GM21528 (cell line): ENCODE results near the gene CDC25C.
"Not testable (repeated sequence)": the region's sequence is repeated elsewhere in the genome, so short reads cannot be mapped to it uniquely, and the experiment has no call there.

ENCODE experiments used
- ATAC-seq: cut with Tn5 transposase; IDR thresholded peaks from one replicate; pipeline ENCODE4 v1.9.1; 2021; ENCODE audit warnings: mild to moderate bottlenecking, moderate library complexity; ENCODE audit not compliant: unreplicated experiment, low FRiP score

Gene CDC25C

GRCh38 chr5:138282920-138283742 lies 48.5 kb downstream of the CDC25C start:
- no peak for ATAC-seq

DNA sequence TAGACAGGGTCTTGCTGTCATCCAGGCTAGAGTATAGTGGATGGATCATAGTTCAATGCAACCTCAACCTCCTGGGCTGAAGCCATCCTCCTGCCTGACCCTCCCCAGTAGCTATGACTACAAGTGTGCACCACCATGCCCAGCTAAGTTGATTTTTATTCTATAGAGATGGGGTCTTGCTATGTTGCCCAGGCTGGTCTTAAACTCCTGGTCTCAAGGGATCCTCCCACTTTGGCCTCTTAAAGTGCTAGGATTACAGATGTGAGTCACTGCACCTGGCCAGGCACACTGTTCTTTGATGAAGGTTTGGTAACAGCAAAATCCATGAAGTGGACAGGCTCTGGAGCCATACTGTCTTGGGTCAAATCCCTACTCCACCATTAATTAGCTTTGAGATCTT lies 50.7 kb downstream of the CDC25C start:
- ATAC-seq, result no peak

GRCh38 chr5:138276402-138277054 lies 55.1 kb downstream of the CDC25C start:
- ATAC-seq, result no peak

DNA sequence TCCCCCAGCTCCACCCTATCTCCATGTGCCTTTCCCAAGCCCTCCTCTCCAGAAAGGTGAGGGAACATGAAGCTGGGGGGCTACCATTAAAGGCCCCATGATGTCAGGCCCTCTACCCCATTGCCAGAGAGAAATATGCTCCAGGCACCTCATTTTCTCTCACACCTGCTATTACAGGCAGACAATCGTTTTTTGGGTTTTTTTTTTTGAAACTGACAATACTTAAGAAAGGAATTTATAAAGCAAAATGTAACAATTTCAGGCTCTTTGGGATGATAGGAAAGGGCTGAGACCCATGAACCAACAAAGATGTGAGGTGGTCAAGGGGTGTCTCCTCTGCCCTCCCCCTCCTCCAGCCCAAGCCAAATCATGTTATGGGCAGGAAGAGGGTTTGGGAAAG lies 55.7 kb downstream of the CDC25C start:
- no peak for ATAC-seq

DNA sequence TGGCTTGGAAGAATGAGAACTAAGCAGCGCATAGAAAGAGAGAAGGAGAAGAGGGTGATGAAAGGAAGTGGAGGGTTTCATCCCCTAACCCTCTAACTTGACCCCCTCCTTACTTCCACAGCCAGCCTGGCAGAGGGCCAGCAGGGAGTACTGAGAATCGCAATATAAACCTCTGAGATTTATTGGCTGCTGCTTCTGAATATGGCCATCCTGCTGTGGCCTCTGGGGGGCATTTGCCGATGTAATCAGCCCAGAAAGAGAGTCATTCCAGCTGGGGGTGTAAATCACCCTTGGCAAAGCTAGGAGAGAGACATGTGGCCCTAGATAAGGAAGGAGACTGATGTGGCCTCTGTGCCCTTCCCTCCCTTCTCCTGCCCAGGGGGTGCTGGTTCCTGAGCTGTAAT lies 56.2 kb downstream of the CDC25C start:
- no peak for ATAC-seq

DNA sequence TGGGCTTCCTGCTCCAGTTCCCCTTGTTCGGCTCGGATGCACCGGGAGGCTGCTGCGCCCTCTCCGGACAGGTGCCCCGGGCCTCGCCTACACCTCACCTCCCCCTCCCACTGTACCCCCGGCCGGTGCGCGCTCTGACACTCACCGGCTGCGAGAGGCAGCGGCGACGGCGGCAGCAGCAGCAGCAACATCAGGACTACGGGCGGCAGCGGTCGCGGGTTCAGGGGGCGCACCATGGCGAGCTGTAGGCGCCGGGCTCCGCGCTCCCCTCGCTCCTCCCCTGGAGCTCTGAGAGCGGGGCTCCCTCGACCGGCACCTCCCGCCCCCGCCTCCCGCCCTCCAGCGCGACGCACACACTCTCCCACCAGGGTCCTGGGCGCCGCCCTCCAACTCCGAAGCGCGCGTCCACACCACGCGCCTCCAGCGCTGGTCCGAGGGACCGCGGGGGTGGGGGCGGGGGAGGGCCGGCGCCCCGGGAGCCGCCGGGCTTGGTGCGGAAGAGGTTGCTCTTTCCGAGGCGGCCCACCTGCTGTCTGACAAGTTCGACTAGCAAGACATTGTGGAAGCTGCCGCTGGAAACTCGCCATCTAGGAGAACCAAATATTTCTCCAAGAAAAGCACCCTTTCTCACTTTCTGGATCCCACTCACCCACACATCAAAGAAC lies 57.3 kb downstream of the CDC25C start, which contains the start of gene GFRA3:
GFRA3 (minus strand) TSS at position 433 of the 665 bp plus-strand sequence; CDS start at position 236, 197 bp downstream.
- ATAC-seq, result no peak

DNA sequence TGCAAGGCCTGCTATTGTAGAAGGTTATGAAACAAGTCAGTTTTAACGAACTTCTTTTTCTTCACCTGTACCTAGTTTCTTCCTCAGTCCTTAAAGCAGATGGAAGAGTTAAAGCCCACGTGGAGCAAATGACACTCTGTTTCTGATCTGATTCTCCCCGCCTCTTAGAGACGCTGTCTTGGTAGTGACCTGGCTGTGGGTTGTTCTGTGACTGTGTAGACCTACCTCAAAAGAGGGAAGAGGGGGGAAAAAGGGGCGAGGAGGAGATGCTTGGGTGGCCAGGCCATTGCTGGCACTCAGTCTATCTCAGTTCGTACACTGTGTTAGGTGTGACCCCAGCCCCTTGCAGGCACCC lies 57.8 kb downstream of the CDC25C start:
- ATAC-seq, result no peak

- ATAC-seq, result no peak
Measured at GRCh38 chr5:138272681-138273080, 58.9 kb downstream of the CDC25C start.

GRCh38 chr5:138271281-138271680 lies 60.3 kb downstream of the CDC25C start:
- no peak for ATAC-seq

DNA sequence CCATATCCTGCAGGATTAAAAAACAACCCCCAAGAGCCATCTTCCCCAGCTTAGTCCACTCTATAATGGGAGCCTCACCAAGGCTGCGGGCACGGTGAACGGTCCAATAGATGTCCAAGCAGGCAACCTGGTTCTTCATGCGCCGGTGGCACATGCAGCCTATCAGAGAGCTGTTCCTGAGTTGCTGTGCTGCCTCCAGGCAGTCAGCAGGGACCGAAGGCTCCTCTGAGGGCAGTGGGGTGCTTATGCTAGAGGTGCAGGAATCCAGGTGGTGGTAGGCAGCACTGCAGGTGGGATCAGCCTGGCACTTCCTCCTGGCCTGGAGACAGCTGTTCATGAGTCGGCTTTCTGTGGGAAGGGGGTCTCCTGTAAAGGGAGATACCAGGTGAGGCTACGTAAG lies 67.4 kb downstream of the CDC25C start:
- no peak for ATAC-seq

DNA sequence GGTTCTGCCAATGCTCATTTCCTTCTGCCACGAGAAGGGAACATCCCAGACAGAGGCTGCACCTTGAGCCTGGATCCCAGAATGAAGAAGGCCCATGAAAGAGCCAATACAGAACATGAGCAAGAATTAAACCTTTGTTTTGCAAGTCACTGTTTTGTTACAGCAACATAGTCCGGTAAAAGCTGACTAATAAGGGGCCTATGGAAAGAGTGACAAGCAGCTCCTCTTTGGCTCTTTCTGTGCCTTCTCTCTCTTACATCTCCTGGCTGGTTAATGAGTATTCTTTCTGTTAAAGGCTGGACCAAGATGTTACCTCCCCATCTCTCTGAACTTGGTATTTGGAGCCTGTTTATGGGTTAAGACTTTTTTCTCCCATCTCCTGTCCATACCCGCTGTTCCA lies 68.0 kb downstream of the CDC25C start:
- ATAC-seq, result no peak

DNA sequence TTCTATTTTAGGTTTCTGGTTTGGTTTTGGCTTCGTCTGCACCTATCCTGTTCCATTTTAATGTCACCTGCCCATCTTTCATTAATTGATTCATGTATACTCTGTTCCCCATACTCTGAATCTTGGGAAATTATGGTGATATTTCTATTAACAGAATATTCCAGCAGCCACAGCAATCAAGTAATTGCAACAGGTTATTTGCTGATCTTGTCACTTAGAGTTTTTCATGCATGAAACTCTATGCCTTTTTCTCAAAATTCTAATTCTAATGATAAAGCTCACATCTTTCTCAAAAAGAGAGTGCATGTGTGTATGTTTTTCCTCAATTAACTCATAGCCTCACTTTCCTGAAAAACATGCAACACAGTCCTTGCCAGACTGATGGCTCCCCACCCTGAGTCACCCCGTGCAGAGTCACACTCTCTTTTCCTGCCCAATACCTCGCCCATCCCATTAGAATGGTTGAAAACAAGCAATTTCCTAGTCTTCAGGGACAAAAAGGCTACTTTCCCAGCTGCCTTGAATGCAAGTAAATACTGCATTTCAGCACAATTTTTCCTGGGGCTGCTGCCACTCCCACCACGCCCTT lies 72.8 kb downstream of the CDC25C start:
- ATAC-seq, result no peak

DNA sequence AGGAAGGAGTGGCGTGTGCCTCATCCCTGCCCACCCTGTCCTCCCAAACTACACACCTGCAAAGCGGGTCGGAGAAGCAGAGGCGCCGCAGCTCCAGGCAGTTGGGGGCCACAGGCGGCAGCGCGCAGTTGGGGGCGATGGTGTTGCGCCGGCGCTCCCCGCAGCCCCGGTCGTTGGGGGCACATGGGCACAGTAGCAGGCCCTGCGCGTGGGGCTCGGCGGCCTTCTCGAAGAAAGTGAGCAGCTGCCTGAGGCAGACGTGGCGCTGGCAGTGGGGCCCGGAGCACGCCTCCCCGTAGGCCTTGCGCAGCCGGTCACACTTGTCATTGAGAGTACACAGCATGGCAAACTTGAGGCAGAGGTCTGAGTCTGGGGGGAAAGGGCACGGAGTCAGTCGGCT lies 74.0 kb downstream of the CDC25C start:
- no peak for ATAC-seq

DNA sequence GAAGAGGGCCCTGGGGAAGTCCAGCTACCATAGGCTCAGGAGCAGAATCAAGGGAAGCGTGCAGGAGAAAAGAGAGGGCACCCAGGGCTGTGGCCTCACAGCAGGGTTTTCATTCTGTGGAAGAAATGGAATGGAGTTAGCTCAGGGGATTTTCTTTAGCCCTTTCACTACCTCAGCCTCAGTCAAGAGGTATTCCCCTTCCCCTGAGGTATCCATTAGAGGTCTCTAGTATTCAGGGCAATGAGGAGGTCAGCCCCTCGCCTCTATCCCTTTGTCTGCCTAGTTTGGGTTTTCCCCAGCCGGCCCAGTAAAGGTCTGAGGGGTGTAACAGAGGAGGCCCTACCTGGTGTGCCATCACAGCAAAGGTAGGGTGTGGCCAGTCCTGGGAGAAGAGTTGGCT lies 78.7 kb downstream of the CDC25C start:
- no peak for ATAC-seq

GRCh38 chr5:138247800-138248199 lies 83.8 kb downstream of the CDC25C start:
- ATAC-seq, result not testable (repeated sequence)

- no peak for ATAC-seq
Measured at GRCh38 chr5:138246822-138247221, 84.8 kb downstream of the CDC25C start.

- ATAC-seq, result no peak
Measured at GRCh38 chr5:138246334-138246733, 85.3 kb downstream of the CDC25C start.

DNA sequence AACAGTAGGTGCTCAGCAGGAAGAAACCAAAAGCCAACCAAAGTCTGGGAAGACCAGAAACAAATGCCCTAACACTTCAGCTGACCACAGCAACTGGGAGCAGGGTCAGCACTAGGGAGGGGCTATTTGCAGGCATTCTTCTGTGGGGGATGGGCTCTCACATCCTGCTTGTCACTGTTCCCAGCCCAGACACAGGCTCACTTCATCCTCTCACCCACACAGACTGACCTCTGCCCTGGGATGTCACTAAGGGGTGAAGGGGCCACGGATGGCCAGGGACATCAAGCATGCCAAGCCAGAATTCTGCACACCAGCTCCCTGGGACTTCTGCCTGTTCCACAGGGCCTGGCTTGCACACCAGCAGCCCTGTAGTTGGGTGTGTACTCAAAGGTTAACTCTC lies 85.9 kb downstream of the CDC25C start:
- ATAC-seq, result no peak

DNA sequence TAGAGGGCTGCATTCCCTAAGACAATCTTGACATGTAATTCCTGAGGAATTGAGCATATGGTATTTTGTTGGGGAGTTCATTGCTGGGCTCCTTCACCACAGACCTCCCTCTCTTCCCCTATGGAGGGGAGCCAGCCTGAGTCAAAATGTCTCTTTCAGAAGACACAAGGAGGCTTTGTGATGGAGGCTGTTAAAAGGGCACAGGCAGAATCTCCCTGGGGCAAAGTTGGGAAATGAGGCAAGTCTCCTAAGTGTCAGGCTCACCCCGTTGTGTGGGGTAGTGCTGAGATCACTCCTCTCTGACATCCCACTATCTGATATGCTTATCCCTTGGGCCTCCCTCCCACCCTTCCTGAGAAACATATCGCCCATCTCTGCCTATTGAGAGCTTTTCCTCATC lies 87.8 kb downstream of the CDC25C start:
- ATAC-seq, result no peak

- ATAC-seq, result no peak
Measured at GRCh38 chr5:138241688-138242571, 89.7 kb downstream of the CDC25C start.
